ENCODE results near the gene CCNL2. TPM values are rescaled to one million over a fixed set of nuclear protein-coding genes. Genes with fewer than 3 reads are reported as not detected.

Gene CCNL2
- polyA plus RNA-seq, 1 donor from 2014 or later, result 39.8 TPM

GRCh38 chr1:1347026-1347595 lies 52.0 kb downstream of the CCNL2 start:
- H3K4me3 Mint-ChIP-seq, result peak overlapping the region; percentile 9 to 77 (median 66)
- H3K27ac Mint-ChIP-seq, result peak overlapping the region in 1 of 3 donors; percentile 45
- H3K9me3 Mint-ChIP-seq, result no peaks in the 10 kb centered on the region
- H3K27me3 Mint-ChIP-seq, result no peaks in the 10 kb centered on the region
- peaks cover 0 to 3% (median 3%) of the 10 kb centered on the region in 3 donors for H3K4me1 Mint-ChIP-seq
- H3K36me3 Mint-ChIP-seq, result peaks cover 2% of the 10 kb centered on the region

GRCh38 chr1:1346501-1346890 lies 52.6 kb downstream of the CCNL2 start:
- peak overlapping the region in 2 of 4 donors; percentile 72 to 73 for H3K4me3 Mint-ChIP-seq
- H3K27me3 Mint-ChIP-seq, result no peaks in the 10 kb centered on the region
- H3K4me1 Mint-ChIP-seq, result peaks cover 0 to 3% (median 3%) of the 10 kb centered on the region in 3 donors
- H3K9me3 Mint-ChIP-seq, result no peaks in the 10 kb centered on the region
- peaks cover 2% of the 10 kb centered on the region for H3K36me3 Mint-ChIP-seq
- peak overlapping the region in 2 of 3 donors; percentile 19 to 45 for H3K27ac Mint-ChIP-seq

- H3K4me1 Mint-ChIP-seq, result peaks cover 0 to 3% (median 3%) of the 10 kb centered on the region in 3 donors
- H3K4me3 Mint-ChIP-seq, result peak overlapping the region in 1 of 4 donors; percentile 73
- H3K27ac Mint-ChIP-seq, result peak overlapping the region in 1 of 3 donors; percentile 19
- no peaks in the 10 kb centered on the region for H3K27me3 Mint-ChIP-seq
- no peaks in the 10 kb centered on the region for H3K9me3 Mint-ChIP-seq
- peaks cover 2% of the 10 kb centered on the region for H3K36me3 Mint-ChIP-seq
Measured at GRCh38 chr1:1345860-1346500, 53.2 kb downstream of the CCNL2 start.

GRCh38 chr1:1345384-1345783 lies 53.8 kb downstream of the CCNL2 start:
- Mint-ChIP-seq H3K9me3 (no peaks in the 10 kb centered on the region), H3K36me3 (peaks cover 4% of the 10 kb centered on the region), H3K4me1 (peaks cover 0 to 3% (median 3%) of the 10 kb centered on the region in 3 donors), H3K4me3 (no peak overlapping the region), H3K27me3 (no peaks in the 10 kb centered on the region), H3K27ac (no peak overlapping the region)

GRCh38 chr1:1344655-1345361 lies 54.3 kb downstream of the CCNL2 start:
- no peak overlapping the region for H3K27ac Mint-ChIP-seq
- H3K9me3 Mint-ChIP-seq, result no peaks in the 10 kb centered on the region
- peaks cover 0 to 3% (median 3%) of the 10 kb centered on the region in 3 donors for H3K4me1 Mint-ChIP-seq
- no peak overlapping the region for H3K4me3 Mint-ChIP-seq
- H3K36me3 Mint-ChIP-seq, result peaks cover 5% of the 10 kb centered on the region
- no peaks in the 10 kb centered on the region for H3K27me3 Mint-ChIP-seq

GRCh38 chr1:1343811-1344421 lies 55.2 kb downstream of the CCNL2 start:
- no peak overlapping the region for H3K4me3 Mint-ChIP-seq
- H3K9me3 Mint-ChIP-seq, result no peaks in the 10 kb centered on the region
- peaks cover 5% of the 10 kb centered on the region for H3K36me3 Mint-ChIP-seq
- no peaks in the 10 kb centered on the region for H3K27me3 Mint-ChIP-seq
- H3K4me1 Mint-ChIP-seq, result peaks cover 0 to 3% (median 3%) of the 10 kb centered on the region in 3 donors
- no peak overlapping the region for H3K27ac Mint-ChIP-seq

- Mint-ChIP-seq H3K9me3 (no peaks in the 10 kb centered on the region), H3K36me3 (peaks cover 5% of the 10 kb centered on the region), H3K27ac (peak overlapping the region in 1 of 3 donors; percentile 39), H3K4me1 (peaks cover 0 to 3% (median 3%) of the 10 kb centered on the region in 3 donors), H3K27me3 (no peaks in the 10 kb centered on the region), H3K4me3 (peak overlapping the region in 1 of 4 donors; percentile 43)
Measured at GRCh38 chr1:1342584-1343115, 56.5 kb downstream of the CCNL2 start.

- Mint-ChIP-seq H3K27ac (no peak overlapping the region), H3K4me1 (peaks cover 0 to 3% (median 0%) of the 10 kb centered on the region in 3 donors), H3K36me3 (peaks cover 5% of the 10 kb centered on the region), H3K27me3 (no peaks in the 10 kb centered on the region), H3K9me3 (no peaks in the 10 kb centered on the region), H3K4me3 (no peak overlapping the region)
Measured at GRCh38 chr1:1342061-1342562, 57.0 kb downstream of the CCNL2 start.

- no peaks in the 10 kb centered on the region for H3K27me3 Mint-ChIP-seq
- H3K27ac Mint-ChIP-seq, result peak overlapping the region in 1 of 3 donors; percentile 85
- H3K4me3 Mint-ChIP-seq, result peak overlapping the region in 1 of 4 donors; percentile 52
- peaks cover 5% of the 10 kb centered on the region for H3K36me3 Mint-ChIP-seq
- no peaks in the 10 kb centered on the region for H3K9me3 Mint-ChIP-seq
- no peaks in the 10 kb centered on the region for H3K4me1 Mint-ChIP-seq
Measured at GRCh38 chr1:1341549-1342021, 57.5 kb downstream of the CCNL2 start.

- peak overlapping the region in 1 of 3 donors; percentile 85 for H3K27ac Mint-ChIP-seq
- no peaks in the 10 kb centered on the region for H3K9me3 Mint-ChIP-seq
- no peaks in the 10 kb centered on the region for H3K27me3 Mint-ChIP-seq
- H3K4me1 Mint-ChIP-seq, result no peaks in the 10 kb centered on the region
- peaks cover 5% of the 10 kb centered on the region for H3K36me3 Mint-ChIP-seq
- peak overlapping the region in 1 of 4 donors; percentile 52 for H3K4me3 Mint-ChIP-seq
Measured at GRCh38 chr1:1340791-1341548, 58.2 kb downstream of the CCNL2 start.

GRCh38 chr1:1340185-1340584 lies 59.0 kb downstream of the CCNL2 start:
- Mint-ChIP-seq H3K27ac (no peak overlapping the region), H3K4me3 (no peak overlapping the region), H3K9me3 (no peaks in the 10 kb centered on the region)

GRCh38 chr1:1338278-1338677 lies 60.9 kb downstream of the CCNL2 start:
- no peak overlapping the region for H3K4me3 Mint-ChIP-seq
- no peaks in the 10 kb centered on the region for H3K9me3 Mint-ChIP-seq
- peaks cover 5% of the 10 kb centered on the region for H3K36me3 Mint-ChIP-seq
- H3K27me3 Mint-ChIP-seq, result no peaks in the 10 kb centered on the region
- H3K27ac Mint-ChIP-seq, result no peak overlapping the region
- peaks cover 0 to 1% (median 0%) of the 10 kb centered on the region in 3 donors for H3K4me1 Mint-ChIP-seq

More at GRCh38 chr1:1340185-1340584, 59.0 kb downstream of the CCNL2 start:
- Mint-ChIP-seq H3K36me3 (peaks cover 5% of the 10 kb centered on the region), H3K4me1 (no peaks in the 10 kb centered on the region), H3K27me3 (no peaks in the 10 kb centered on the region)

GRCh38 chr1:1337793-1338147 lies 61.4 kb downstream of the CCNL2 start:
- H3K4me1 Mint-ChIP-seq, result peaks cover 0 to 1% (median 0%) of the 10 kb centered on the region in 3 donors
- no peak overlapping the region for H3K27ac Mint-ChIP-seq
- H3K27me3 Mint-ChIP-seq, result no peaks in the 10 kb centered on the region
- H3K9me3 Mint-ChIP-seq, result no peaks in the 10 kb centered on the region
- H3K36me3 Mint-ChIP-seq, result peaks cover 4% of the 10 kb centered on the region
- no peak overlapping the region for H3K4me3 Mint-ChIP-seq
